Endothelial cell of umbilical vein (primary cell): ENCODE results near the gene MKKS.

Source experiments
- MYC ChIP-seq: IDR thresholded peaks from one replicate; pipeline ENCODE4 v1.6.1; 2011; ENCODE audit warnings: mild to moderate bottlenecking, low read depth, low read length
- POLR2A ChIP-seq: IDR thresholded peaks from 2 replicates; pipeline ENCODE4 v1.6.1; 2012; ENCODE audit warnings: low read depth, mild to moderate bottlenecking, control low read depth, low read length
- TF ChIP-seq, protein P1 (sequence below), 2 donors: IDR thresholded peaks; 1 replicate in 1 of 2; 2 replicates in 1 of 2; pipeline ENCODE4 v1.5.1; 2011; ENCODE audit warnings: low read length in 2 of 2, mild to moderate bottlenecking in 2 of 2, moderate library complexity in 2 of 2, control low read depth in 1 of 2, inconsistent platforms in 1 of 2, low read depth in 1 of 2; ENCODE audit not compliant: insufficient read depth in 1 of 2; ENCODE audit errors: extremely low read depth in 1 of 2

DNA sequence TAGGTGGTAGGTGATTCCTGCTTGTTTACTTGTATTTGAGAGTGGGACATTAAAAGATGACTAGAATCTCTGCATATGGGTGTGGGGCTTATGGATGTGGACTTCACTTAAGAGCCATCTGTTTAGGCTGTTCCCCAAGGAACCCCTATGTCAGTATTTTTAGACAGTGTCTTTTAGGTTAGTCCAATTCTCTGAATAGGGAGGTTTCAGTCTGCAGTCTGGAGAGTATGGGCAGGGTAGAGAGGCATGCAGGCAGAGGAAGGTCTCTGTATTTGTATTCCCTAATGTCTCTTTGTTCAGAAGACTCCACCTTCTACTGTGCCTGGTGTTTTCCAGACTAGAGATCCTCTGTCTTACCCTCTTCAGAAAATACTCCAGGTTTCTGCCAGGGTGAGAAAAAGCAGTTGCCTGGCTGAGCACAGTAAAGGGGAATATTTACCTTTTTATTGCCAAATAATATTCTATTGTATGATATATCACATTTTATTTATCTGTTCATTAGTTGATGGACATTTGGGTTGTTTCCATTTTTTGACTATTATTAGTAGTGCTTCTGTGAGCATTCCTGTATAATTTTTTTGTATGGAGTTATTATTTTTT, 20.2 kb upstream of the MKKS start:
- TF ChIP-seq, protein P1, sequence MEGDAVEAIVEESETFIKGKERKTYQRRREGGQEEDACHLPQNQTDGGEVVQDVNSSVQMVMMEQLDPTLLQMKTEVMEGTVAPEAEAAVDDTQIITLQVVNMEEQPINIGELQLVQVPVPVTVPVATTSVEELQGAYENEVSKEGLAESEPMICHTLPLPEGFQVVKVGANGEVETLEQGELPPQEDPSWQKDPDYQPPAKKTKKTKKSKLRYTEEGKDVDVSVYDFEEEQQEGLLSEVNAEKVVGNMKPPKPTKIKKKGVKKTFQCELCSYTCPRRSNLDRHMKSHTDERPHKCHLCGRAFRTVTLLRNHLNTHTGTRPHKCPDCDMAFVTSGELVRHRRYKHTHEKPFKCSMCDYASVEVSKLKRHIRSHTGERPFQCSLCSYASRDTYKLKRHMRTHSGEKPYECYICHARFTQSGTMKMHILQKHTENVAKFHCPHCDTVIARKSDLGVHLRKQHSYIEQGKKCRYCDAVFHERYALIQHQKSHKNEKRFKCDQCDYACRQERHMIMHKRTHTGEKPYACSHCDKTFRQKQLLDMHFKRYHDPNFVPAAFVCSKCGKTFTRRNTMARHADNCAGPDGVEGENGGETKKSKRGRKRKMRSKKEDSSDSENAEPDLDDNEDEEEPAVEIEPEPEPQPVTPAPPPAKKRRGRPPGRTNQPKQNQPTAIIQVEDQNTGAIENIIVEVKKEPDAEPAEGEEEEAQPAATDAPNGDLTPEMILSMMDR (IDR thresholded peaks at IDR 0.05; ENCODE audit: extremely low read depth in 1 of 2, insufficient read depth in 1 of 2, low read depth in 1 of 2, low read length in 2 of 2): no peak
- TF ChIP-seq POLR2A (no peak), MYC (no peak)
